Liver (tissue), 9 donors: ENCODE results near the gene CD209. TPM values are rescaled to one million over a fixed set of nuclear protein-coding genes. Genes with fewer than 3 reads are reported as not detected.

Experiments
- DNase-seq: peaks from one replicate; pipeline ENCODE4 v3.0.0-alpha.2; 2017; ENCODE audit warnings: low spot score
- H3K27ac ChIP-seq, 2 donors: one replicate each; pipeline ENCODE4 v1.7.0; 2013; ENCODE audit warnings: inconsistent platforms in 2 of 2, low read length in 2 of 2, control low read depth in 1 of 2, low read depth in 1 of 2, mild to moderate bottlenecking in 1 of 2
- H3K27me3 ChIP-seq, 4 donors: one replicate each; pipeline versions ENCODE4 v1.6.1 to v1.7.0; 2013; ENCODE audit warnings: low read length in 3 of 4, inconsistent platforms in 1 of 4, mild to moderate bottlenecking in 1 of 4, moderate library complexity in 1 of 4; ENCODE audit not compliant: control insufficient read depth in 4 of 4, insufficient read depth in 4 of 4
- H3K36me3 ChIP-seq, 4 donors: one replicate each; pipeline versions ENCODE4 v1.6.1 to v1.7.0; 2013; ENCODE audit warnings: low read length in 3 of 4, mild to moderate bottlenecking in 3 of 4, low read depth in 1 of 4, moderate library complexity in 1 of 4; ENCODE audit not compliant: control insufficient read depth in 4 of 4, insufficient read depth in 3 of 4
- H3K4me1 ChIP-seq, 4 donors: one replicate each; pipeline versions ENCODE4 v1.6.1 to v1.7.0; 2013; ENCODE audit warnings: low read length in 3 of 4, mild to moderate bottlenecking in 3 of 4, moderate library complexity in 1 of 4; ENCODE audit not compliant: control insufficient read depth in 4 of 4, insufficient read depth in 4 of 4
- H3K4me3 ChIP-seq, 3 donors: one replicate each; pipeline versions ENCODE4 v1.6.1 to v1.7.0; 2013; ENCODE audit warnings: low read length in 3 of 3, control low read depth in 1 of 3, low read depth in 1 of 3, mild to moderate bottlenecking in 1 of 3
- H3K9ac ChIP-seq, 2 donors: one replicate each; pipeline ENCODE4 v1.7.0; 2013; ENCODE audit warnings: low read length in 2 of 2, mild to moderate bottlenecking in 2 of 2, moderate library complexity in 2 of 2, control low read depth in 1 of 2, low read depth in 1 of 2
- H3K9me3 ChIP-seq, 4 donors: one replicate each; pipeline versions ENCODE4 v1.6.1 to v1.7.0; 2013; ENCODE audit warnings: low read length in 3 of 4; ENCODE audit not compliant: control insufficient read depth in 4 of 4
- FOXA1 ChIP-seq: IDR thresholded peaks from 2 replicates; pipeline ENCODE4 v1.6.1; 2016; ENCODE audit warnings: antibody characterized with exemption
- FOXA2 ChIP-seq: IDR thresholded peaks from 2 replicates; pipeline ENCODE4 v1.6.1; 2016; ENCODE audit warnings: antibody characterized with exemption
- GABPA ChIP-seq, 2 donors: IDR thresholded peaks in 1 of 2; conservative IDR thresholded peaks in 1 of 2; 2 replicates each; pipeline ENCODE4 v1.6.1; 2016; ENCODE audit warnings: antibody characterized with exemption in 2 of 2, mild to moderate bottlenecking in 1 of 2, moderate library complexity in 1 of 2
- HNF4A ChIP-seq, 2 donors: conservative IDR thresholded peaks; 2 replicates each; pipeline ENCODE4 v1.6.1; 2016; ENCODE audit warnings: antibody characterized with exemption in 2 of 2, mild to moderate bottlenecking in 2 of 2
- JUND ChIP-seq, 2 donors: IDR thresholded peaks; 2 replicates each; pipeline ENCODE4 v1.6.1; 2016; ENCODE audit warnings: antibody characterized with exemption in 2 of 2
- REST ChIP-seq: IDR thresholded peaks from 2 replicates; pipeline ENCODE4 v1.6.1; 2016; ENCODE audit warnings: antibody characterized with exemption, mild to moderate bottlenecking
- SP1 ChIP-seq: IDR thresholded peaks from 2 replicates; pipeline ENCODE4 v1.6.1; 2018; ENCODE audit warnings: antibody characterized with exemption, mild to moderate bottlenecking
- YY1 ChIP-seq: IDR thresholded peaks from 2 replicates; pipeline ENCODE4 v1.6.1; 2016; ENCODE audit warnings: antibody characterized with exemption, mild to moderate bottlenecking
- WGBS: extraction: QIAGEN DNeasy Blood & Tissue Kit; methylation state at CpG from one replicate; pipeline ENCODE4 v1.1.7; 2013; 5-methylcytosine and 5-hydroxymethylcytosine counted together
- polyA plus RNA-seq, 2 donors: library from polyadenylated mRNA; stranded (reverse) in 1 of 2; unstranded in 1 of 2; fragments of 200-250 nt in 1 of 2; fragments of >200 nt in 1 of 2; fragmentation: Nextera tagmentation in 1 of 2; extraction: Ambion mirVana in 1 of 2; gene quantifications; one replicate each; pipeline versions ENCODE4 v1.2.1 to v1.2.3, GENCODE V29; 2013 to 2015
- total RNA-seq, 2 donors: library from RNA; depleted of rRNA; stranded (reverse); fragments of >200 nt; gene quantifications; one replicate each; pipeline ENCODE4 v1.2.3, GENCODE V29; 2014
- TF ChIP-seq, protein P1 (sequence below): IDR thresholded peaks from 2 replicates; pipeline ENCODE4 v1.6.1; 2016; ENCODE audit warnings: antibody characterized with exemption
- TF ChIP-seq, protein P2 (sequence below): IDR thresholded peaks from 2 replicates; pipeline ENCODE4 v1.6.1; 2016; ENCODE audit warnings: antibody characterized with exemption
- TF ChIP-seq, protein P3 (sequence below): fragments of 150-350 bp; IDR thresholded peaks from 2 replicates; pipeline ENCODE4 v1.5.1; 2017; ENCODE audit warnings: improper control_type of control experiment, low read depth, low read length; ENCODE audit not compliant: missing input control
- donor health status: healthy.
- donor health status: healthy.
- donor health status: healthy.
- donor health status: healthy.
- donor health status: healthy.

Gene CD209
- total and polyA plus RNA-seq, 4 donors = 0.44 to 3.5 (median 1.8) TPM

GRCh38 chr19:7699003-7699402 lies 48.3 kb downstream of the CD209 start:
- H3K4me3 ChIP-seq = no peak overlapping the region

More at GRCh38 chr19:7699003-7699402, 48.3 kb downstream of the CD209 start:
- H3K4me1 ChIP-seq = no peaks in the 10 kb centered on the region
- H3K36me3 ChIP-seq = no peaks in the 10 kb centered on the region
- no peak overlapping the region for H3K9ac ChIP-seq
- H3K27me3 ChIP-seq = peaks cover 0 to 4% (median 0%) of the 10 kb centered on the region in 4 donors
- 52% methylated on average over 2 of the region's 2 CpGs for WGBS
- TF ChIP-seq HNF4A (conservative IDR thresholded peaks at IDR 0.05) (no peak), FOXA1 (no peak), YY1 (no peak), GABPA (IDR thresholded peaks at IDR 0.05 in 1 of 2, conservative IDR thresholded peaks at IDR 0.05 in 1 of 2) (no peak), SP1 (no peak), REST (no peak), JUND (IDR thresholded peaks at IDR 0.05) (no peak), FOXA2 (no peak)
- TF ChIP-seq, protein P1, sequence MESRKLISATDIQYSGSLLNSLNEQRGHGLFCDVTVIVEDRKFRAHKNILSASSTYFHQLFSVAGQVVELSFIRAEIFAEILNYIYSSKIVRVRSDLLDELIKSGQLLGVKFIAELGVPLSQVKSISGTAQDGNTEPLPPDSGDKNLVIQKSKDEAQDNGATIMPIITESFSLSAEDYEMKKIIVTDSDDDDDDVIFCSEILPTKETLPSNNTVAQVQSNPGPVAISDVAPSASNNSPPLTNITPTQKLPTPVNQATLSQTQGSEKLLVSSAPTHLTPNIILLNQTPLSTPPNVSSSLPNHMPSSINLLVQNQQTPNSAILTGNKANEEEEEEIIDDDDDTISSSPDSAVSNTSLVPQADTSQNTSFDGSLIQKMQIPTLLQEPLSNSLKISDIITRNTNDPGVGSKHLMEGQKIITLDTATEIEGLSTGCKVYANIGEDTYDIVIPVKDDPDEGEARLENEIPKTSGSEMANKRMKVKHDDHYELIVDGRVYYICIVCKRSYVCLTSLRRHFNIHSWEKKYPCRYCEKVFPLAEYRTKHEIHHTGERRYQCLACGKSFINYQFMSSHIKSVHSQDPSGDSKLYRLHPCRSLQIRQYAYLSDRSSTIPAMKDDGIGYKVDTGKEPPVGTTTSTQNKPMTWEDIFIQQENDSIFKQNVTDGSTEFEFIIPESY = no peak
- TF ChIP-seq, protein P2, sequence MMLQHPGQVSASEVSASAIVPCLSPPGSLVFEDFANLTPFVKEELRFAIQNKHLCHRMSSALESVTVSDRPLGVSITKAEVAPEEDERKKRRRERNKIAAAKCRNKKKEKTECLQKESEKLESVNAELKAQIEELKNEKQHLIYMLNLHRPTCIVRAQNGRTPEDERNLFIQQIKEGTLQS = no peak
- TF ChIP-seq, protein P3, sequence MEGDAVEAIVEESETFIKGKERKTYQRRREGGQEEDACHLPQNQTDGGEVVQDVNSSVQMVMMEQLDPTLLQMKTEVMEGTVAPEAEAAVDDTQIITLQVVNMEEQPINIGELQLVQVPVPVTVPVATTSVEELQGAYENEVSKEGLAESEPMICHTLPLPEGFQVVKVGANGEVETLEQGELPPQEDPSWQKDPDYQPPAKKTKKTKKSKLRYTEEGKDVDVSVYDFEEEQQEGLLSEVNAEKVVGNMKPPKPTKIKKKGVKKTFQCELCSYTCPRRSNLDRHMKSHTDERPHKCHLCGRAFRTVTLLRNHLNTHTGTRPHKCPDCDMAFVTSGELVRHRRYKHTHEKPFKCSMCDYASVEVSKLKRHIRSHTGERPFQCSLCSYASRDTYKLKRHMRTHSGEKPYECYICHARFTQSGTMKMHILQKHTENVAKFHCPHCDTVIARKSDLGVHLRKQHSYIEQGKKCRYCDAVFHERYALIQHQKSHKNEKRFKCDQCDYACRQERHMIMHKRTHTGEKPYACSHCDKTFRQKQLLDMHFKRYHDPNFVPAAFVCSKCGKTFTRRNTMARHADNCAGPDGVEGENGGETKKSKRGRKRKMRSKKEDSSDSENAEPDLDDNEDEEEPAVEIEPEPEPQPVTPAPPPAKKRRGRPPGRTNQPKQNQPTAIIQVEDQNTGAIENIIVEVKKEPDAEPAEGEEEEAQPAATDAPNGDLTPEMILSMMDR = no peak
- no peak for DNase-seq
- H3K27ac ChIP-seq = no peak overlapping the region
- H3K9me3 ChIP-seq = no peaks in the 10 kb centered on the region
